ENCODE measurements around the gene ST6GALNAC6. TPM values are rescaled to one million over a fixed set of nuclear protein-coding genes. Genes with fewer than 3 reads are reported as not detected.

ST6GALNAC6 gene
- total RNA-seq, 2 donors from 2014 or later = 46.4 to 95.1 TPM

DNA sequence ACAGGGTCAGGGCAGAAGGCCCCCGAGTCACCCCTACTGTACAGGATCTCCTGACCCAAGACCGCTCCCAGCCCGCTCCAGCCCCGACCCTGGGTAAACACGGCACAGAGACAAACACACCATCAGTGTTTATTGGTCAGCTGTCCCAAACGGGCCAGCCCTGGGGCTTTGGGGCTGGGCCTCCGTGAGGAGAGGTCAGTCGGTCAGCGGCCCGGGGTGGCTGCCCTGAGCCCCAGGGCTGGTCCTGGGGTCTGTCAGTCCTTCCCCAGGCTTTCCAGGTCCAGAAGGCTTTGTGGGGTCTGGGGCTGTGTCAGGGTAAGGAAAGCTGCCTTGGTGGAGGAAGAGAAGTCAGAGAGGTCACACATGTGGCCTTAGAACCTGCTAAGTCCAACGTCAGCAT, 35.6 kb upstream of the ST6GALNAC6 start:
- intact Hi-C loops (cut with DNase I) = no loop called here
- no peak for TF ChIP-seq POLR2AphosphoS5 (IDR thresholded peaks at IDR 0.05)
- TF ChIP-seq, protein P1, sequence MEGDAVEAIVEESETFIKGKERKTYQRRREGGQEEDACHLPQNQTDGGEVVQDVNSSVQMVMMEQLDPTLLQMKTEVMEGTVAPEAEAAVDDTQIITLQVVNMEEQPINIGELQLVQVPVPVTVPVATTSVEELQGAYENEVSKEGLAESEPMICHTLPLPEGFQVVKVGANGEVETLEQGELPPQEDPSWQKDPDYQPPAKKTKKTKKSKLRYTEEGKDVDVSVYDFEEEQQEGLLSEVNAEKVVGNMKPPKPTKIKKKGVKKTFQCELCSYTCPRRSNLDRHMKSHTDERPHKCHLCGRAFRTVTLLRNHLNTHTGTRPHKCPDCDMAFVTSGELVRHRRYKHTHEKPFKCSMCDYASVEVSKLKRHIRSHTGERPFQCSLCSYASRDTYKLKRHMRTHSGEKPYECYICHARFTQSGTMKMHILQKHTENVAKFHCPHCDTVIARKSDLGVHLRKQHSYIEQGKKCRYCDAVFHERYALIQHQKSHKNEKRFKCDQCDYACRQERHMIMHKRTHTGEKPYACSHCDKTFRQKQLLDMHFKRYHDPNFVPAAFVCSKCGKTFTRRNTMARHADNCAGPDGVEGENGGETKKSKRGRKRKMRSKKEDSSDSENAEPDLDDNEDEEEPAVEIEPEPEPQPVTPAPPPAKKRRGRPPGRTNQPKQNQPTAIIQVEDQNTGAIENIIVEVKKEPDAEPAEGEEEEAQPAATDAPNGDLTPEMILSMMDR (IDR thresholded peaks at IDR 0.05) = no peak
- no peak for TF ChIP-seq POLR2A (IDR thresholded peaks at IDR 0.05)
- Histone ChIP-seq H3K36me3 (peaks cover 0 to 6% of the 10 kb centered on the region in 2 donors), H3K4me1 (replicated peaks) (peaks cover 9% of the 10 kb centered on the region), H3K27ac (no peak overlapping the region), H3K9me3 (no peaks in the 10 kb centered on the region), H3K4me3 (no peak overlapping the region), H3K27me3 (replicated peaks; ENCODE audit: insufficient read depth) (no peaks in the 10 kb centered on the region)
- DNase-seq (ENCODE audit: low spot score) = no peak
- 65% methylated on average over 11 of the region's 11 CpGs for WGBS

DNA sequence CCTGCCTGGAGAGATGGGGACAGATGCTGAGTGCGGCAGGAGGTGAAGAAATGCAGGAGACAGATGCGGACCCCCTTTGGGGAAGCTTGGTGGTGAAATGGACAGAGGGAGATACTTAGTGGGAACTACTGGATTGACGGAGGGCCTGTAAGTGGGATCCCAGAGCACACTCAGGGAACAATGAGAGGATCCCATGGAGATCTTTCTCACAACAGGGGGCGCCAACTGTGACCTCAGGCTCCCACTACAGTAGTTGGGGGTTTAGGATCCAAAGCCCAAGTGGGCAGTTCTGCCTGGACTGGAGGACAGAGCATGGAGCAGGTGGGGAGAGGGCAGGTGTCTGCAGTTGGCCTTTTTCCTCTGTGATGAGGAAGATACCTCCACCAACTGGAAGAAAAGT, 34.8 kb upstream of the ST6GALNAC6 start:
- no peak overlapping the region for H3K27ac ChIP-seq
- TF ChIP-seq, protein P1 (IDR thresholded peaks at IDR 0.05) = no peak
- TF ChIP-seq POLR2A (IDR thresholded peaks at IDR 0.05) (no peak), POLR2AphosphoS5 (IDR thresholded peaks at IDR 0.05) (no peak)
- H3K4me3 ChIP-seq = no peak overlapping the region
- no peak for DNase-seq (ENCODE audit: low spot score)
- peaks cover 0 to 6% of the 10 kb centered on the region in 2 donors for H3K36me3 ChIP-seq
- no peaks in the 10 kb centered on the region for H3K27me3 ChIP-seq (replicated peaks; ENCODE audit: insufficient read depth)
- intact Hi-C loops (cut with DNase I) = no loop called here
- WGBS = 89% methylated on average over 4 of the region's 4 CpGs
- H3K9me3 ChIP-seq = no peaks in the 10 kb centered on the region
- H3K4me1 ChIP-seq (replicated peaks) = peaks cover 9% of the 10 kb centered on the region

DNA sequence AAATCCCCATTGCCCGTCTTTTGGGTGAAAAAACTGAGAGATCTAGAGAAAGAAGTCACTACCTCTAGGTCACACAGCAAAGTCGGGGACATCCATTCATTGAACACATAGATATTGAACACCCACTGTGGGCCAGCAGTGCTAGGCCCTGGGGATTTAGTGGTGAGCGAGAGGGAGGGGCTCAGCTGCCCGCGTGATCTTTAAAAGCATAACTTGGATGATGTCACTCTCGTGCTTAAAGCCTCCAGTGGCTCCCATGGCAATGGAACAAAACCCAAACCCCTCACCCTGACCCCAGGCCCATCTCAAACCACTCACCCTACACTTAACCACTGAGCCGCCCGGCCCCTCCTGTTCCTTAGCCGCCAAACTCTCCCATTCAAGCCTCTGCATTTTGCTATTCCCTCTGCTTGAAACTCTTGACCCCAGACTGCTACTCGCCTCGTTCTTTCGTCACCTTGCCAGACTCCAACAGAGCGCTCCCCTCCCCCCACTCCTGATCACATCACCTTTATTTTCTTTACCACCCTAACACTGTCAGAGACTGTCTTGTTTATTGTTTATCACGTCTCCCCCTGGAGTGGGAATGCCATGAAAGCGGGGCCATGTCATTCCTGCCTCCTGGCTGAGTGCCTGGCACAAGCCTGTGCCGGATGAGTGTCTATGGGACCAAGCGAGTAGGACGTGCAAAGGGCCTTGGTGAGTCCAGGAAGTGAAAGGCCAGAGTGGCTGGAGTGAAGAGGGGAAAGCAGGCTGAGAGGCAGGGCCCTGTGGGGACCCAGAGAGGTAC, 31.9 kb upstream of the ST6GALNAC6 start:
- intact Hi-C loops (cut with DNase I) = no loop called here
- no peak for TF ChIP-seq POLR2AphosphoS5 (IDR thresholded peaks at IDR 0.05)
- TF ChIP-seq POLR2A (IDR thresholded peaks at IDR 0.05) = no peak
- TF ChIP-seq, protein P1 (IDR thresholded peaks at IDR 0.05) = no peak
- Histone ChIP-seq H3K27me3 (replicated peaks; ENCODE audit: insufficient read depth) (no peaks in the 10 kb centered on the region), H3K9me3 (no peaks in the 10 kb centered on the region), H3K36me3 (peaks cover 0 to 6% of the 10 kb centered on the region in 2 donors), H3K4me3 (peak overlapping the region in 1 of 2 donors; percentile 37), H3K27ac (no peak overlapping the region), H3K4me1 (replicated peaks) (no peaks in the 10 kb centered on the region)
- 21% methylated on average over 18 of the region's 18 CpGs for WGBS
- no peak for DNase-seq (ENCODE audit: low spot score)

DNA sequence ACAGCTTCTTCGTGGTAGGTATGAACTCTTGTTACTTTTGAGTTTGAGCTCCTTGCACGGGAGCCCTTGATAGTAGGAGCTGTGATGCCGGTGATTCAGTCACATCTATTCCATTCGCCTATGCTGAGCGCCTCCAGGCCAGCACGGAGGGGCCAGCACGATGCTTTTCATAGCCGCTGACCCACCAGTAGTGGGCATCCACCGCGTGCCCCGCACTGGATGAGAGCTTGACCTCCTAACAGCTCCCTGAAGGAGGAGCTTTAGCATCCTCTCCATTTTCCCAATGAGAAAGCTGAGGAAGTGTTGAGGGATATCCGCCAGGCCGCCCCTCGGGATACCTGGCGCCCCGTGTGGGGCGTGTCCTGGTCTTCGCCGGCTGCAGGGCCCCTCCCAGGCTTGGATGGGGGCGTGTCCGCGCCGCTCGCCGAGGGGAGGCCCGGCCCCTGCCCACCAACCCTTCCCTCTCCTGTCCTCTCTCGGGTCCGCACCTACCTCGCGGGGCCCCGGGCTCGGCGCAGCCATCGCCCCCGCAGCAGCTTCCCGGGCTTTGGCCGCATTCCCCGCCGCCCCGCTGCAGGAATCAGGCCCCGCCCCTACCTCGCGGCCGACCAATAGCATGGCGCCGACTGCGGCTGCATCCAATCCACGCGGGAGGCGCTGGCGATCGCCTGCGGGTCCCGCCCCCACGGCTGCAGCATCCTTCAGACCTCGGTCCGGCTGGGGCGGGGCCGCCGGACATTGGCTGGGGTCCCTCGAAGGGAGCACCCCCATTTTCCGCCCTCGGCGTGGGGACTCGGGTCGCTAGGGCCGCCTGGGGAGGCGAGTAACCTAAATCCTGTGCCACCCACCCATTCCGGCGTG, 31.1 kb upstream of the ST6GALNAC6 start, which contains the start of gene PIP5KL1:
Gene PIP5KL1, minus strand, starts transcription at position 547 of the 861 bp plus-strand sequence. Its CDS starts 25 bp downstream, at position 522.
- TF ChIP-seq POLR2A (IDR thresholded peaks at IDR 0.05) (no peak), POLR2AphosphoS5 (IDR thresholded peaks at IDR 0.05) (peak; percentile 58)
- TF ChIP-seq, protein P1 (IDR thresholded peaks at IDR 0.05) = peak in 2 of 4 experiments; percentile 6 to 17
- Histone ChIP-seq H3K4me3 (peak within 1 kb of the TSS; percentile 29 to 37), H3K27me3 (replicated peaks; ENCODE audit: insufficient read depth) (no peaks in the 10 kb centered on the region), H3K4me1 (replicated peaks) (no peaks in the 10 kb centered on the region), H3K36me3 (peaks cover 0 to 6% of the 10 kb centered on the region in 2 donors), H3K27ac (no peak within 1 kb of the TSS), H3K9me3 (no peaks in the 10 kb centered on the region)
- intact Hi-C loops (cut with DNase I) = no loop called here
- DNase-seq (ENCODE audit: low spot score) = peak; percentile 62
- WGBS = 2% methylated on average over 70 of the region's 70 CpGs
